Mesothelial cell of epicardium (in vitro differentiated cells): ENCODE results near the gene TLCD1. TPM values are rescaled to one million over a fixed set of nuclear protein-coding genes. Genes with fewer than 3 reads are reported as not detected.

Experiments used
- DNase-seq, 2 experiments: peaks; one replicate each; pipeline ENCODE4 v3.0.0; 2021; ENCODE audit warnings: low spot score in 2 of 2; ENCODE audit not compliant: unreplicated experiment in 2 of 2
- H3K27ac Mint-ChIP-seq: 2 replicates; pipeline ENCODE4 v1.8.0; 2021; ENCODE audit warnings: mixed read lengths
- H3K27me3 Mint-ChIP-seq: 2 replicates; pipeline ENCODE4 v1.8.0; 2021; ENCODE audit warnings: low read depth, mixed read lengths
- H3K36me3 Mint-ChIP-seq: 2 replicates; pipeline ENCODE4 v1.8.0; 2021; ENCODE audit warnings: mixed read lengths
- H3K4me1 Mint-ChIP-seq: 2 replicates; pipeline ENCODE4 v1.8.0; 2021; ENCODE audit warnings: mixed read lengths
- H3K4me3 Mint-ChIP-seq: 2 replicates; pipeline ENCODE4 v1.8.0; 2021; ENCODE audit warnings: mild to moderate bottlenecking, moderate library complexity, mixed read lengths
- H3K9me3 Mint-ChIP-seq: 2 replicates; pipeline ENCODE4 v1.8.0; 2021; ENCODE audit warnings: mixed read lengths
- CTCF ChIP-seq: fragments of 200-600 bp; sonication (generic); IDR thresholded peaks from one replicate; pipeline ENCODE4 v1.5.0; 2021; ENCODE audit warnings: antibody characterized with exemption; ENCODE audit not compliant: unreplicated experiment
- total RNA-seq: library from RNA; stranded (reverse); gene quantifications from 3 replicates; pipeline ENCODE4 v1.2.1, GENCODE V29; 2021

TLCD1 gene
- total RNA-seq, 1 donor from 2014 or later = 2.3 TPM

GRCh38 chr17:28763137-28763799, 37.2 kb upstream of the TLCD1 start:
- Mint-ChIP-seq H3K4me3 (no peak overlapping the region), H3K27ac (no peak overlapping the region), H3K27me3 (no peaks in the 10 kb centered on the region), H3K9me3 (no peaks in the 10 kb centered on the region), H3K4me1 (peaks cover 1% of the 10 kb centered on the region), H3K36me3 (peaks cover 9% of the 10 kb centered on the region)
- no peak for TF ChIP-seq CTCF
- no peak for DNase-seq

- H3K4me1 Mint-ChIP-seq = peaks cover 1% of the 10 kb centered on the region
- no peaks in the 10 kb centered on the region for H3K9me3 Mint-ChIP-seq
- H3K36me3 Mint-ChIP-seq = peaks cover 13% of the 10 kb centered on the region
- H3K4me3 Mint-ChIP-seq = no peak overlapping the region
- DNase-seq = no peak
- no peak for TF ChIP-seq CTCF
- H3K27ac Mint-ChIP-seq = no peak overlapping the region
- no peaks in the 10 kb centered on the region for H3K27me3 Mint-ChIP-seq
These were observed 34.8 kb upstream of the TLCD1 start for GRCh38 chr17:28760601-28761562.

GRCh38 chr17:28759256-28759865, 33.3 kb upstream of the TLCD1 start:
- peaks cover 9% of the 10 kb centered on the region for H3K36me3 Mint-ChIP-seq
- peaks cover 1% of the 10 kb centered on the region for H3K4me1 Mint-ChIP-seq
- no peaks in the 10 kb centered on the region for H3K9me3 Mint-ChIP-seq
- no peak overlapping the region for H3K4me3 Mint-ChIP-seq
- no peak for DNase-seq
- no peaks in the 10 kb centered on the region for H3K27me3 Mint-ChIP-seq
- H3K27ac Mint-ChIP-seq = no peak overlapping the region
- TF ChIP-seq CTCF = no peak

- H3K27me3 Mint-ChIP-seq = no peaks in the 10 kb centered on the region
- peaks cover 7% of the 10 kb centered on the region for H3K36me3 Mint-ChIP-seq
- H3K27ac Mint-ChIP-seq = no peak overlapping the region
- no peaks in the 10 kb centered on the region for H3K9me3 Mint-ChIP-seq
- no peaks in the 10 kb centered on the region for H3K4me1 Mint-ChIP-seq
- no peak overlapping the region for H3K4me3 Mint-ChIP-seq
- DNase-seq = no peak
- TF ChIP-seq CTCF = no peak
These were observed 32.5 kb upstream of the TLCD1 start for GRCh38 chr17:28758411-28759121.

GRCh38 chr17:28756049-28756804, 30.2 kb upstream of the TLCD1 start:
- H3K4me1 Mint-ChIP-seq = no peaks in the 10 kb centered on the region
- DNase-seq = no peak
- peak overlapping the region; percentile 23 for H3K27ac Mint-ChIP-seq
- no peak overlapping the region for H3K4me3 Mint-ChIP-seq
- H3K27me3 Mint-ChIP-seq = no peaks in the 10 kb centered on the region
- no peaks in the 10 kb centered on the region for H3K9me3 Mint-ChIP-seq
- no peak for TF ChIP-seq CTCF
- peaks cover 12% of the 10 kb centered on the region for H3K36me3 Mint-ChIP-seq
